Activated CD4-positive, CD25-positive, alpha-beta regulatory T cell (primary cell): ENCODE measurements around the gene C1QL3.

ENCODE experiments used
- DNase-seq, 4 experiments: peaks; one replicate each; lab custom pipeline; 2025; lab: John Stamatoyannopoulos, UW

C1QL3 gene

GRCh38 chr10:16521311-16522016, at the start of gene C1QL3:
Gene C1QL3 (minus strand): TSS chr10:16521879. CDS start chr10:16521065, 814 bp downstream.
- peak in 1 of 4 experiments; percentile 7 for DNase-seq

- DNase-seq = no peak
Observed at GRCh38 chr10:16570731-16571130, 49.1 kb upstream of the C1QL3 start.

- DNase-seq = no peak
Observed at GRCh38 chr10:16566202-16566805, 44.6 kb upstream of the C1QL3 start.

GRCh38 chr10:16565604-16566003, 43.9 kb upstream of the C1QL3 start:
- no peak for DNase-seq

DNA sequence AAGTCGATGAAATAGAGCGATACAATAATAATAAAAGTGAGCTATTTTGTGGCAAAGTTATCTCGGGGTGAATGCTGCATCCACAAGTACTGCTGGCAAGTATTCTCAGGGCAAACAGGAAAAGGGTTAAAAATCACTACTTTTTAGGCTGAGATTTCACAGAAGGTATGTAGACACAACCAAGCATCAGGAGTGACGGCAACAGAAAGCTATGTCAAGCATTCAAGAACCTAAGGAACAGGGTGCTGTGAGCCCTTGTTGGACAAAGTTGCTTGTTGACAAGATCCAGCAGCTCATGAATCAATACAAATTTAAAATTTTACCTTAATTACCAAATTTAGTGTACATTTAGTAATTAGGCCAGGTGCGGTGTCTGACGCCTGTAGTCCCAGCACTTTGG, 41.2 kb upstream of the C1QL3 start:
- DNase-seq = no peak

DNA sequence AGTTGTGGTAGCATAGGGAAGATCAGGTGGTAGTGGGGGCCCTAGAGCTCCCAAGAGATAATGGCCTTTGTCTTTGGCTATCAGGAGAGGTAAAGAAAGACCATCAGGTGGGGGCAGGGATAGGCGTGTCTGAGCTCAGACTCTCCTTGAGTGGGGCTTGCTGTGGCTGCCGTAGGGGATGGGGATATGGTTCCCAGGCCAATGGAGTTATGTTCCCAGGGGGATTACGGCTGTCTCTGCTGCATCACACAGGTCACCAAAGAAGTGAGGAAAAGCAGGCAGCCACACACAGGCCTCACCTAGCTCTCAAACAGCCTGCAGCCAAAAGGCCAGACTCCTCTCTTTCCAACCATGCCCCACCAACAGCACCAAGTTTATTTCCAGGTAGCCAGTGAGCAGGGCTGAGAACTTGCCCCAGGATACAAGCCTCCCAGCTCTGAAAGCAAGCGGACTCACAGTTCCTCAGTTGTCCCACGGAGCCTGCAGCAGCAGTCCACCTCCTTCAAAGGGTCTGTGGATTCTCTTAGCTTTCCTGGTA, 37.6 kb upstream of the C1QL3 start:
- no peak for DNase-seq

- DNase-seq = no peak
Observed at GRCh38 chr10:16547973-16548372, 26.3 kb upstream of the C1QL3 start.

DNA sequence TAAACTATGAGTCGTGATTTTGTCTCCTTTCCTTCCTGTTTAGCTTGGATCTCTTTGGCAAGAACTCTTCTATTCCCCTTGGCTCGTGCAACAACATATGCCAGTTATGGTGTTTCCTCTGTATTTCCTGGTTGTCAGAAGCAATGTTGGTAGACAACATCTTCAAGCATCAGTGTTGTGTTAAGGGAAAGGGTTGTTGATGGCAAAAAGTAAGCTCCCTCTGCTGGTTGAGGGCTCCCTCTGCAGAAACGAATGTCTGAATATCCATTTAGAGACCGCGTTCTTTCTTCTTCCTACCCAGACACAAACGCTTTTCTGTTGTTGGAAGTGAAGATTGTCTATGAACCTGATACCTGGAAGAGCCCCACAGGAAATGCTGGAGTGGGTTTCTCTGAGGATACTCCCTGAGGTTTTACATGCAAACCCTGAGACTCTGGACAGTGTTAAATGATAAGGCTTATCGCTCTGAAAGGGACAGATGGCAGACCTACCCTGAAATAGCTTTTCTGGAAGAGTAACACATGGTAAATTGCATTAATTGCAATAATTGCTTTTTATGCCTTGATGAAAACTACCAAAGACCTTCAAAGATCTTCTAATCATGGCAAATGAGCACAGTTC, 23.5 kb upstream of the C1QL3 start:
- DNase-seq = no peak

DNA sequence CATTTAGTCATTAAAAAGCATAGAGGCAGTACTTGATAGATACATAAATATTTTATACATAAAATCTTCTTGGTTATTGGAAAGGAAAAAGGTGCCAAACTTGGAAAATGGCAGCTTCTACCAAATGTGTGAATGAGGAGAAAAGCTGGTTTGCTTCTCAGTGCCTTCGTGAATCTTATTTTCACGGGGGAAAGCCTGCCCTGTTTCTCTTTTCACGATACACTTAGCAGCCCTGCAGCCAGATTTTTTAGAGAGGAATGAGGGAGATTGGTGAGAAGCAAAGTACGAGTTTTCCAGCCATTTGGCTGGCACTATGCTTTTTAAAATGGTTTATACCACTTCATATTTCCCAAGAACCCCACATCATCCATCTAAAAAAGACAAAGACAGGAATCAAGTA, 22.9 kb upstream of the C1QL3 start:
- DNase-seq = no peak

- DNase-seq = no peak
Observed at GRCh38 chr10:16544099-16544498, 22.4 kb upstream of the C1QL3 start.

DNA sequence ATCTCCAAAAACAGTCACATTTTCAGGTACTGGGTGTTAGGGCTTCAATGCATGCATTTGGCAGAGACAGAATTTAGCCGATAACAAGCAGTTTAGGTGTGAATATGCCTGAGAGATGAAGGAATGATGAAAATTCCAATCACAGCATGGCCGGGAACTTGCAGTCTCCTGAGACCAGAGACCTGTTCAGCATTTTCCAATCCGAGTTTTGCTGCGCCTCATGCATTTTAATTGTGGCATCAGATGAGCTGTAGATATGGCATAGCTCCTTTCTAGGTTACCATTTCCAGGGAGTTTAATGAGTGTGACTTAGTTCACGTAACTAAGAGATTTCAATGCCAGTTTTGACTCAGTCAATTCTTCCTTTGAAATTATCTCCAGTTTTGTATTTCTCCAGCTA, 14.5 kb upstream of the C1QL3 start:
- DNase-seq = no peak

DNA sequence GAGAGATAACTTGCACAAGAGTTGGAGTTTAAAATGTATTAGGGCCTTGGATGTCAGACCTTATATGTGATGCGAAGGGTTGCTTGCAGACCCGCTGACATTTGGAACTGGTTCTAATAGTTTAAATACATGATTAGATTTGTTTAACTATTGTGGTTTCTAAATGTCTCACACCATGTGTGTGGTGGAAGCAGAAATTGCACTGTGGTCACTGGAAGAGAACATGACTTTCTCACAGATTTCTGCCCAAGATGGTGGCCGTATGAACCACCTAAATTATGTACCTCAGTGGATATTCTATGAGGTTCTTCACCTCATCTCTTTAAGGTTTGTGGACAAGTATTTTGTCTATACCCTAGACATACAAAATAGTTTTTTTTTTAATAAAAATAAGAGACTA, 8.2 kb upstream of the C1QL3 start:
- DNase-seq = no peak

GRCh38 chr10:16527452-16527851, 5.8 kb upstream of the C1QL3 start:
- no peak for DNase-seq

DNA sequence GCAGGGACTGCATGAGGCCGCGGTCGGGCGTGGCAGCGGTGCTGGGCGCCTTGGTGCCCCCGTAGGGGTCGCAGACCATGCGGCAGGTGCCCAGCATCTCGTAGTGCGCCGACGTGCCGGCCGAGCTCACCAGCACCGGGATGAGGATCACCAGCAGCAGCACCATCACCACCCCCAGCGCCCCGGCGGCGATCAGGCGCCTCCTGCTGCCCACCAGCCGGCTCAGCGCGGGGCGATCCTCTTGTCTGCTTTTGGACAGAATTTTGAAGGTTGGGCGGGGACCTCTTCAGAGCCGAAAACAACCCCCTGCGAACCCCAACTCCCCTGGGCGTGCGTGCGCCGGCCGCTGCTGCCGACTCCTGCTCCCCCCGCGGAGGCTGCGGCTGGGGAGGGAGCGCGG, 779 bp downstream of the C1QL3 start:
- peak in 1 of 4 experiments; percentile 4 for DNase-seq

GRCh38 chr10:16519908-16520861, 1.5 kb downstream of the C1QL3 start:
- no peak for DNase-seq

GRCh38 chr10:16519250-16519907, 2.3 kb downstream of the C1QL3 start:
- DNase-seq = no peak

DNA sequence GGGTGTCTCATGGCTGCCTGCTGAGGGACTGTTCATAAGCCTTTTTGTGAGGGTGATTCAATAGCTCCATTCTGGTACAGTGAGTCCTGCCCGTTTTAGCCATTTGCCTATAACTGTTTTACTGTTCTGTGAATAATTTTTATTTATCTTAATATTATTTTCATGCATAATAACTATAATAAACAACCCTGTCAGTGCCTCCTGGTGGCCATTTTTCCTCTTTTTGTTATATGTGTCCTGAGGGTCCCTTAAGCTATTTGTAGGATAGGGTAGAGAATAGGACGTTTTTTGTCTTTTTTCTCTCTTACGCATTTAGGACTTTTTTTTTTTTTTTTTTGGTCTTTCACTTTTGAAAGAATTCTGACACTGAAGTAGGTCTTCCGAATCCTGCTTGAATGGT, 2.9 kb downstream of the C1QL3 start:
- DNase-seq = no peak

GRCh38 chr10:16510843-16511242, 10.8 kb downstream of the C1QL3 start:
- DNase-seq = no peak

DNA sequence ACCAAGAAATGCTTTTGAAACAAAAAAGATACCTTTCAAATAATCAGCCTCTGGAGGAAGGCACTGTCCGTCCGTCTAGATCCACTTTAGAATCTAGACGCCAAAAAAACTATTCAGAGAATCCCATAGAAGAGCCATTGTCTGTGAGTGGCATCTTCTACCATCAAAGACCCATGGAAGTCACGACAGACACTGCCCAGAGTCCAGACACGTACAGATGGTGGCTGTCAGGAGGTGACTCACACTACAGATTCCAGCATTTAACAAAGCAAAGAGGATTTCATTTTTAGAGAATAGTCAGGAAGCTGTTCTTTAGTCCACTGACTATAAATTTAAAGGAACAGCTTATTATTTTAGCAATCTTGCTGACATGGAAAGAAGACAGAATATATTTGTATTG, 11.7 kb downstream of the C1QL3 start:
- DNase-seq = no peak

- DNase-seq = no peak
Observed at GRCh38 chr10:16505161-16505560, 16.5 kb downstream of the C1QL3 start.

GRCh38 chr10:16497911-16498310, 23.8 kb downstream of the C1QL3 start:
- no peak for DNase-seq
